T follicular helper cell (primary cell): ENCODE data around the gene ADRA2A.

Source experiments
- DNase-seq: peaks from one replicate; pipeline ENCODE4 v3.0.0-alpha.2; 2020; ENCODE audit warnings: low read depth

ADRA2A gene

GRCh38 chr10:111083222-111084095 is 6.6 kb downstream of the ADRA2A start:
- no peak for DNase-seq

- no peak for DNase-seq
Measured at GRCh38 chr10:111084366-111085255, 7.8 kb downstream of the ADRA2A start.

GRCh38 chr10:111085690-111086353 is 9.0 kb downstream of the ADRA2A start:
- DNase-seq: no peak

GRCh38 chr10:111086574-111086973 is 9.7 kb downstream of the ADRA2A start:
- no peak for DNase-seq

GRCh38 chr10:111087331-111087756 is 10.5 kb downstream of the ADRA2A start:
- DNase-seq: no peak

GRCh38 chr10:111087968-111088505 is 11.2 kb downstream of the ADRA2A start:
- DNase-seq: no peak

GRCh38 chr10:111089293-111089692 is 12.5 kb downstream of the ADRA2A start:
- no peak for DNase-seq

GRCh38 chr10:111091833-111092232 is 15.0 kb downstream of the ADRA2A start:
- DNase-seq: no peak

- no peak for DNase-seq
Measured at GRCh38 chr10:111093741-111094380, 17.0 kb downstream of the ADRA2A start.

GRCh38 chr10:111098679-111099437 is 22.0 kb downstream of the ADRA2A start:
- no peak for DNase-seq

- no peak for DNase-seq
Measured at GRCh38 chr10:111100198-111100597, 23.4 kb downstream of the ADRA2A start.

- no peak for DNase-seq
Measured at GRCh38 chr10:111101796-111102195, 25.0 kb downstream of the ADRA2A start.

- DNase-seq: no peak
Measured at GRCh38 chr10:111102359-111102837, 25.6 kb downstream of the ADRA2A start.

GRCh38 chr10:111103196-111103840 is 26.5 kb downstream of the ADRA2A start:
- no peak for DNase-seq

- no peak for DNase-seq
Measured at GRCh38 chr10:111104811-111105210, 28.0 kb downstream of the ADRA2A start.

- DNase-seq: no peak
Measured at GRCh38 chr10:111106081-111106480, 29.3 kb downstream of the ADRA2A start.

GRCh38 chr10:111107023-111107422 is 30.2 kb downstream of the ADRA2A start:
- no peak for DNase-seq

- DNase-seq: no peak
Measured at GRCh38 chr10:111107846-111108245, 31.0 kb downstream of the ADRA2A start.

- DNase-seq: no peak
Measured at GRCh38 chr10:111108441-111108840, 31.6 kb downstream of the ADRA2A start.
